Suppressor macrophage treated with lipopolysaccharide for 1 hour (primary cell): ENCODE data around the gene PLEKHH2.

Source experiments
- DNase-seq, 3 donors: peaks; one replicate each; pipeline ENCODE4 v3.0.0-alpha.2; 2020 to 2022

The PLEKHH2 gene

GRCh38 chr2:43764086-43764705 lies 127.1 kb downstream of the PLEKHH2 start:
- no peak for DNase-seq

GRCh38 chr2:43766006-43766405 lies 128.9 kb downstream of the PLEKHH2 start:
- DNase-seq: no peak

DNA sequence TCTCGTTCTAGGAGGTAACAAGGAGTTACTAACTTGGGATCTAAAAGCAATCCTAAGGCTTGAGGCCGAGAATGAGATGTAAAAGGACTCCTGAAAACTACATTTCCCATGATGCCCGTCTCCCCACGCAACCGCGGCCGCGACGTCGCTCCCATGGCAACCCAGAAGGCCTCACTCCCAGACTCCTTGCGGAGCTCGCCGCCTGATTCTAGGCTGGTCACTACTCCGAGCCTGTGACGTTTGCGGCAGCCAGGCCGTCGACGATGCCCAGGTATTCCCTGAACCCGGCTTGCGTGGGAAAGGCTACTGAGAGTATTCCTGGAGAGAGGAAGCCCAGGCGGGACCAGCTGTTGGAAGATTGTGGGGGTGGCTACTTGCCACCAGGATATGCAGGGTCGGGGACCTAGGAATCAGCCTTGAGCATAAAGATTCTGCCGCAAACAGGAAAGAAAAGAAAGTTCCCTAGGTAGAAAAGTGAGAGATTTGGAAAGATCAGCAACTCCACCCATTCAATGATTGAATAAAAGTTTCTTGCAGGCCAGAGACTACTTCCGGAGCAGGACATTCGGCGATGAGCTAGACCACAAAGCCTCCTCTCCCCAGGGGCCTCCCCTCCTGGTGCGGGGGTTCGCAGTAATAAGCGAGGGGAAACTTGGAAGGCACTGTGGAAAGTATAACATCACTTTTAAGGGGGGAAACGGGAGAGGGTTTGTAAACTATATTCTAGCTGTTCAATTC lies 137.0 kb downstream of the PLEKHH2 start, which contains the start of gene DYNC2LI1:
TSS of gene DYNC2LI1 (plus strand) at position 164 of the 738 bp plus-strand sequence. CDS start at position 264, 100 bp downstream.
- DNase-seq: peak; percentile 92 to 94 (median 94)

- DNase-seq: no peak
Observed at GRCh38 chr2:43774617-43775016, 137.6 kb downstream of the PLEKHH2 start.

- DNase-seq: no peak
Observed at GRCh38 chr2:43776324-43776723, 139.3 kb downstream of the PLEKHH2 start.

GRCh38 chr2:43777306-43777926 lies 140.4 kb downstream of the PLEKHH2 start:
- DNase-seq: no peak

DNA sequence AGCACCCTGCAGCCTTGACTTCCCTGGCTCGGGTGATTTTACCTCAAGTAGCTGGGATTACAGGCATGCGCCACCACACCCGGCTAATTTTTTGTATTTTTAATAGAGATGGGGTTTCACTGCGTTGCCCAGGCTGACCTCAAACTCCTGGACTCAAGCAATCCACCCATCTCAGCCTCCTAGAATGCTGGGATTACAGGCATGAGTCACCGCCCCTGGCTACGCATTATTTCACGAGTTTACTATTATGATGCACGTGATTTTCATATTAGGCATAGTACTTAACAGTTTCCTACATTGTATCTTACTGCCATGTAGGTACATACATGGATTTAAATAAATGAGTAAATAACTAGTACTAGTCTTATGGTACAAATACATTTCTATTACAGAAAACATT lies 141.2 kb downstream of the PLEKHH2 start:
- DNase-seq: no peak

GRCh38 chr2:43787895-43788294 lies 150.8 kb downstream of the PLEKHH2 start:
- DNase-seq: no peak

GRCh38 chr2:43788646-43789045 lies 151.6 kb downstream of the PLEKHH2 start:
- DNase-seq: no peak

- DNase-seq: no peak
Observed at GRCh38 chr2:43790147-43790546, 153.1 kb downstream of the PLEKHH2 start.

DNA sequence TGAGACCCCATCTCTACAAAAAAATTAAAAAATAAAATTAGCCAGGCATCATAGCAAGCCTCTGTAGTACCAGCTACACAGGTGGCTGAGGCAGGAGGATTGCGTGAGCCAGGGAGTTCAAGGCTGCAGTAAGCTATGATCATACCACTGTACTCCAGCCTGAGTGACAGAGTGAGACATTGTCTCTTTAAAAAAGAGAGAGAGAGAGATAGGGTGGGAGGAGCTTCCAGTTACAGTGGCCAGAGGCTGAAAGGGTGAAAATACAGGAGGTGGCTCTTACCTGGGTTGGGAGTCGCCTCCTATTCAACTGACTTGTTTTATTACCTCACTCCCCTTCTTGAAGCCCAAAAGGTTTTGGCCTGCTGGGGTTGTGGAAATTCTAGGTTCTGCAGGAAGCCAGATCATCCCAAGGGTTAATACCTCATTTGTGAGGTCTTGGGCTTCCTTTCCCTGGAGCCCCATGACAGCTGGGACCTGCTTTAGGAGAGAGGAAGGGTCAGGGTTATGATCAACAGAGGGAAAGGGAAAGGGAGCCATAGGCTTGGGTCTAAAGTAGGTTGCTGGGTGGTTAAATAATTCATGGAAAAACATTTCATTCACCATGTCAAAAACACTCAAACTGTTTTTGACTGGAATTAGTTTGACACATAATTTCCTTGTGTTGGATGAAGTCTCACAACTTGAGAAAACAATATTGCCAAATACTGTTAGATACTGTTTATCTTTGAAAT lies 154.1 kb downstream of the PLEKHH2 start:
- DNase-seq: no peak

DNA sequence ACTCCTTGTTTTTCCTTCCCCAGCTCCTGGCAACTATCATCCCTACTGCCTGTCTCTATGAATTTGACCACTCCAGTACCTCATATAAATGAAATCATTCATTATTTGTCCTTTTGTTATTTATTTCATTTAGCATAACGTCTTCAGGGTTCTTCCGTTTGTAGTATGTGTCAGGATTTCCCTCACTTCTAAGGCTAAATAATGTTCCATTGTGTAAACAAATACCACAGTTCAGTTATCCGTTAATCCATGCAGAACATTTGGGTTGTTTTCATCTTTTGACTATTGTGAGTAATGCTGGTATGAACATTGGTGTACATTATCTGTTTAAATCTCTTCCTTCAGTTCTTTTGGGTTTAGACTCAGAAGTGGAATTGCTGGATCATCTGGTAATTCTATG lies 155.6 kb downstream of the PLEKHH2 start:
- DNase-seq: no peak

DNA sequence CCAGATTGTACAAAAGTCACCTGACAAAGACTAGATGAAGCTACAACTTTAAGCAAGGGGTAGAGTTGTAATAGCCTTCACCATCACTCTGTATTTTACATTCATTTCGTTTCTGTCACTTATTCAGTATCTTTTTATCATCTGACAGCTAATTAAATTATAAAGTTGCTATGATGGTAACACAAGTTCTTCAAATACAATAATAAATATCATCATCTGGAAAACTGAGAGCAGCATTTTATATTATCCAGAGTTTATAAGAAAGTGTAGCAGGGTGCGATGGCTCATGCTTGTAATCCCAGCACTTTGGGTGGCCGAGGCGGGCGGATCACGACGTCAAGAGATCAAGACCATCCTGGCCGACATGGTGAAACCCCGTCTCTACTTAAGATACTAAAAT lies 157.9 kb downstream of the PLEKHH2 start:
- DNase-seq: no peak

- no peak for DNase-seq
Observed at GRCh38 chr2:43796206-43796605, 159.1 kb downstream of the PLEKHH2 start.

DNA sequence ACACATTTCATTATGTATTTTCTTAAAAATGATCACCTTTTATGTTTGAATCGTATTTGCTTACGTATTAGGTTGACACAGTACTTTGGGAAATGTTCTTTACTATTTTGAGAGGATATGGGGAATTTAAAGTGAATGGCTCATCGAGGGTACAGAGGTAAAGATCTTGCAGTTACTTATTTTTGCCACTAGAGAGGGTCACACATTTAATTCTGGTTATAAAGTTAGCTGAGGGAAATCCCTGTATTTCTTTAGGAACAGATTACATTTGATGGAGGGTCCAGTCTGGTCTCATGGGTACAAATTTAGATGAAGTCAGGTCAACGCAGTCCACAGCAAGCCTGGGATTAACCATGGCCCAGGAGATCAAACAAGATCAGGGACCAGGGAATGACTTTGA lies 161.2 kb downstream of the PLEKHH2 start:
- peak in 1 of 3 donors; percentile 18 for DNase-seq

GRCh38 chr2:43800894-43801293 lies 163.8 kb downstream of the PLEKHH2 start:
- DNase-seq: no peak

DNA sequence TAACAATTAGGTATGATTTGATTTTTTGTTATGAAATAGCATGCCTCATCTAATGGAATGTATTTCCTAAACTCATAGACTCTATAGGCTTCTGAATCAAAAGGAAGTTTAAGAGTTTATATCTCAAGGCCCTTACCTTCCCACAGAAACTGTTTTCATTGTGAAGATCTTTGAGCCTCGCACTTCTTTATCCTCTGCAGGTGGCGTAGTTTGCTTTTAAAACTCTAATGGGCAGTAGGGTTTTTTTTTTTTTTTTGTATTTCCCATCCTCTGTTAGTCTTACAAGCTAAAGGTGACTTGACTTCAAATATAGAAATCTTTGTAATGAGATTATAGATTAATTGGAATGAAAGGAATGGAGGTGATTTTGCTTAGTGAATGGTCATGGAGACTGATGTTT lies 165.1 kb downstream of the PLEKHH2 start:
- no peak for DNase-seq

- DNase-seq: no peak
Observed at GRCh38 chr2:43803113-43803512, 166.1 kb downstream of the PLEKHH2 start.

DNA sequence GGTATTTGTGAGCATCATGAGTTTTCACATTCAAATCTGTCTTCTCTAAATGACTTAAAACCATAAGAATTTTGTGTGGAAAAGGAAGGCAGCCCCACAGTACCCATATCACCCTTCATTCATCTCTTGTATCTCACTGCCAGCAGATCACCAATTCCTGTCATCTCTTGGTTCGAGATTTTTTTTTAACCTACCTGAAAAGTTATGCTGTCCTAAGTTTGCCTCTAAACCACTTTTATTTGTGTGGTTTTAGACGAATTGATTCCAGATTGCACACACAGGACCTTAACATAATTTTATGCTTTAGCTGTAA lies 169.6 kb downstream of the PLEKHH2 start:
- no peak for DNase-seq

GRCh38 chr2:43810452-43810851 lies 173.4 kb downstream of the PLEKHH2 start:
- DNase-seq: no peak

DNA sequence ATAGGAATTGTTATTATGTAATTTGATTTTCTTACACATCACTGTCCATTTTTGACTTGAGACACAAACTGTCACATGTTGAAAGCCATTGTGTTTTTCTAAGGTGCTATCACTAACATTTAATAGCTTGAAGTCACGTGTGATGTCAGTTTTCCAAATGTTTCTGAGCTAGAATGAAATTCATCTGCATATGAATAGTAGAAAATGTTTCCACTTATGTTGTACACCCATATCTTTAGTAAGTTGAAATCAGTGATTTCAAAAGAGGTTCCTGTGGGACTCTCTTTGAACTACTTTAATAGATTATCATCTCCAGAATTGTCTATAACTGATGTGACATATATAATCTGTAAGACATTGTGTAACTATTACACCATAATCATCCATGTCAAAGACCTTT lies 173.8 kb downstream of the PLEKHH2 start:
- DNase-seq: no peak

- DNase-seq: no peak
Observed at GRCh38 chr2:43812006-43812405, 174.9 kb downstream of the PLEKHH2 start.

GRCh38 chr2:43812947-43813346 lies 175.9 kb downstream of the PLEKHH2 start:
- DNase-seq: no peak

DNA sequence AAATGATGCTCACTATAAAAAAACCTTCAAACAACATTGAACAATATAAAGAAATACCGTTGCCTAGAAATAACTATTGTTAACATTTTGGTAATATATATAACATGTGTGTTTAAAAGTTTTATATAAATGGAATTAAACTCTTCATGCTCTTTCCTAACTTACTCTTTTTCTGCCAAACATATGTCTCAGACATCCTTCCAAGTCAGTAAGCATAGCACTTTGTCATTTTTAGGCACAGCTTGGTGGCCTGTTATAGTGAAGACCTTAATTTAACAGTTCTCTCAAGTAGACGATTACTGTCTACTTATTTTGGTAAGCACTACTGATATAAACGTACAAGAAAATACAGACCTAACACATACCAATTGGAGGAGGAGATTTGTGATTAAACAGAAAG lies 177.7 kb downstream of the PLEKHH2 start:
- no peak for DNase-seq
